GM23338 (cell line): ENCODE measurements around the gene FOXRED1. TPM values are rescaled to one million over a fixed set of nuclear protein-coding genes. Genes with fewer than 3 reads are reported as not detected.

Experiments used
- ATAC-seq: fragments of 200-7000 bp; cut with Tn5 transposase; 3 replicates; pipeline ENCODE4 v1.9.1; 2020
- DNase-seq: peaks from one replicate; pipeline ENCODE4 v3.0.0-alpha.2; 2015; ENCODE audit warnings: low spot score
- H2AFZ ChIP-seq: fragments of 200-600 bp; sonication (generic); 2 replicates; pipeline ENCODE4 v1.8.0; 2016; ENCODE audit warnings: antibody characterized with exemption, mild to moderate bottlenecking, moderate library complexity
- H3F3A ChIP-seq: fragments of 200-600 bp; sonication (generic); replicated peaks from 2 replicates; pipeline ENCODE4 v1.8.0; 2017; ENCODE audit warnings: antibody characterized with exemption, mixed run types, low read depth
- H3K27ac ChIP-seq: fragments of 200-600 bp; sonication (generic); 2 replicates; pipeline ENCODE4 v1.6.1; 2016; ENCODE audit warnings: low read depth
- H3K27me3 ChIP-seq: fragments of 200-600 bp; sonication (generic); 2 replicates; pipeline ENCODE4 v1.8.0; 2016; ENCODE audit warnings: mild to moderate bottlenecking, mixed run types, moderate library complexity; ENCODE audit not compliant: insufficient read depth
- H3K36me3 ChIP-seq: fragments of 200-600 bp; sonication (generic); 2 replicates; pipeline ENCODE4 v1.8.0; 2016; ENCODE audit warnings: mild to moderate bottlenecking; ENCODE audit not compliant: insufficient read depth
- H3K4me1 ChIP-seq: fragments of 200-600 bp; sonication (generic); 2 replicates; pipeline ENCODE4 v1.8.0; 2016; ENCODE audit warnings: mild to moderate bottlenecking, moderate library complexity; ENCODE audit not compliant: insufficient read depth
- H3K4me2 ChIP-seq: fragments of 200-600 bp; sonication (generic); 2 replicates; pipeline ENCODE4 v1.7.1; 2017; ENCODE audit warnings: mixed run types
- H3K4me3 ChIP-seq: fragments of 200-600 bp; sonication (generic); 2 replicates; pipeline ENCODE4 v1.6.1; 2016; ENCODE audit warnings: mixed run types
- H3K79me2 ChIP-seq: fragments of 200-600 bp; sonication (generic); replicated peaks from 2 replicates; pipeline ENCODE4 v1.8.0; 2017; ENCODE audit warnings: mild to moderate bottlenecking; ENCODE audit not compliant: insufficient read depth
- H3K9me2 ChIP-seq: fragments of 200-600 bp; sonication (generic); 2 replicates; pipeline ENCODE4 v1.8.0; 2017; ENCODE audit not compliant: insufficient read depth
- H4K20me1 ChIP-seq: fragments of 200-600 bp; sonication (generic); replicated peaks from 2 replicates; pipeline ENCODE4 v1.8.0; 2017; ENCODE audit warnings: mild to moderate bottlenecking; ENCODE audit not compliant: insufficient read depth
- H3K27ac Mint-ChIP-seq: 2 replicates; pipeline ENCODE4 v1.8.0; 2020; ENCODE audit warnings: inconsistent platforms, mild to moderate bottlenecking, moderate library complexity, mixed read lengths
- H3K27me3 Mint-ChIP-seq: 3 replicates; pipeline ENCODE4 v1.8.0; 2022; ENCODE audit warnings: low read depth, mild to moderate bottlenecking, moderate library complexity, mixed read lengths, inconsistent platforms; ENCODE audit not compliant: insufficient read depth, poor library complexity
- H3K36me3 Mint-ChIP-seq: 3 replicates; pipeline ENCODE4 v1.8.0; 2021; ENCODE audit warnings: low read depth, mild to moderate bottlenecking, inconsistent platforms, moderate library complexity, mixed read lengths
- H3K4me1 Mint-ChIP-seq: 3 replicates; pipeline ENCODE4 v1.8.0; 2020; ENCODE audit warnings: mild to moderate bottlenecking, inconsistent platforms, mixed read lengths
- H3K4me3 Mint-ChIP-seq: 3 replicates; pipeline ENCODE4 v1.8.0; 2021; ENCODE audit warnings: moderate library complexity, mild to moderate bottlenecking, inconsistent platforms, mixed read lengths
- H3K9me3 Mint-ChIP-seq: 3 replicates; pipeline ENCODE4 v1.8.0; 2020; ENCODE audit warnings: moderate library complexity, mild to moderate bottlenecking, inconsistent platforms, mixed read lengths
- CREB1 ChIP-seq: fragments of 250-450 bp; sonication (Bioruptor Pico); IDR thresholded peaks from 2 replicates; pipeline ENCODE4 v1.5.0; 2020; ENCODE audit warnings: low read depth, mild to moderate bottlenecking, moderate library complexity
- CTCF ChIP-seq, 2 experiments: fragments of 200-600 bp in 1 of 2; sonication (generic) in 1 of 2; conservative IDR thresholded peaks; 2 replicates each; pipeline versions ENCODE4 v1.5.1 to v1.6.1; 2016 to 2017; ENCODE audit warnings: antibody characterized with exemption in 2 of 2, low read depth in 2 of 2, mild to moderate bottlenecking in 2 of 2, moderate library complexity in 1 of 2
- ETS1 ChIP-seq: IDR thresholded peaks from 2 replicates; pipeline ENCODE4 v1.6.1; 2016; ENCODE audit warnings: antibody characterized with exemption
- EZH2 ChIP-seq: fragments of 200-600 bp; sonication (generic); IDR thresholded peaks from one replicate; pipeline ENCODE4 v1.8.0; 2017; ENCODE audit warnings: antibody characterized with exemption, mild to moderate bottlenecking, low read depth; ENCODE audit not compliant: unreplicated experiment
- EZH2phosphoT487 ChIP-seq: fragments of 200-600 bp; sonication (generic); IDR thresholded peaks from one replicate; pipeline ENCODE4 v1.8.1; 2018; ENCODE audit warnings: antibody characterized with exemption; ENCODE audit not compliant: unreplicated experiment
- NANOG ChIP-seq: IDR thresholded peaks from 2 replicates; pipeline ENCODE4 v1.6.1; 2016; ENCODE audit warnings: antibody characterized with exemption, borderline replicate concordance
- STAT1 ChIP-seq: IDR thresholded peaks from one replicate; pipeline ENCODE4 v1.6.1; 2016; ENCODE audit warnings: antibody characterized with exemption; ENCODE audit not compliant: unreplicated experiment
- ZNF114 ChIP-seq: fragments of 250-450 bp; sonication (Bioruptor Pico); IDR thresholded peaks from 2 replicates; pipeline ENCODE4 v1.5.0; 2020; ENCODE audit warnings: mild to moderate bottlenecking, moderate library complexity
- ZNF331 ChIP-seq: fragments of 250-450 bp; sonication (Bioruptor Pico); IDR thresholded peaks from 2 replicates; pipeline ENCODE4 v1.5.0; 2020; ENCODE audit warnings: low read depth, mild to moderate bottlenecking, moderate library complexity
- ZNF462 ChIP-seq: fragments of 250-450 bp; sonication (Bioruptor Pico); IDR thresholded peaks from 2 replicates; pipeline ENCODE4 v1.5.0; 2020; ENCODE audit warnings: mild to moderate bottlenecking, moderate library complexity
- polyA plus RNA-seq: library from polyadenylated mRNA; unstranded; fragments of >200 nt; fragmentation: Nextera tagmentation; extraction: Ambion mirVana; gene quantifications from 2 replicates; pipeline ENCODE4 v1.2.1, GENCODE V29; 2016
- total RNA-seq: library from RNA; depleted of rRNA; stranded (reverse); fragments of >200 nt; shearing (Covaris generic); gene quantifications from 2 replicates; pipeline ENCODE4 v1.2.3, GENCODE V29; 2014

FOXRED1 gene
- total and polyA plus RNA-seq, 2 experiments from 2014 or later: 25.2 to 59.2 TPM

GRCh38 chr11:126277322-126277721, 8.4 kb downstream of the FOXRED1 start (continued):
- no peak for TF ChIP-seq ETS1
- no peak for TF ChIP-seq CREB1 (CRISPR knock-in tag)
- no peak for TF ChIP-seq EZH2phosphoT487

GRCh38 chr11:126277780-126278179, 8.8 kb downstream of the FOXRED1 start:
- no peak for TF ChIP-seq CREB1 (CRISPR knock-in tag)
- TF ChIP-seq ZNF331 (CRISPR knock-in tag): no peak
- no peak for TF ChIP-seq NANOG
- TF ChIP-seq ZNF462 (CRISPR knock-in tag): no peak
- TF ChIP-seq EZH2: no peak
- no peak for TF ChIP-seq EZH2phosphoT487
- TF ChIP-seq CTCF (conservative IDR thresholded peaks at IDR 0.05; ENCODE audit: low read depth in 2 of 2): no peak
- TF ChIP-seq STAT1: no peak
- no peak for TF ChIP-seq ZNF114 (CRISPR knock-in tag)
- no peak for TF ChIP-seq ETS1
- Histone ChIP-seq H3F3A (peaks cover 5% of the 10 kb centered on the region; the same call in 1 of the 2 replicates), H3K4me3 (no peak overlapping the region), H3K36me3 (no peaks in the 10 kb centered on the region; the same call in 1 of the 2 replicates), H3K9me2 (no peaks in the 10 kb centered on the region), H4K20me1 (no peaks in the 10 kb centered on the region), H2AFZ (no peak overlapping the region), H3K4me2 (no peak overlapping the region), H3K79me2 (no peaks in the 10 kb centered on the region), H3K27me3 (peaks cover 14% of the 10 kb centered on the region; the same call in 1 of the 2 replicates), H3K4me1 (0 out of 2 replicates have a peak, but pooled peaks cover 7% of the 10 kb centered on the region), H3K27ac (no peak overlapping the region)
- Mint-ChIP-seq H3K9me3 (no peaks in the 10 kb centered on the region; the same call in 2 of the 3 replicates), H3K36me3 (peaks cover 54% of the 10 kb centered on the region), H3K4me3 (no peak overlapping the region), H3K4me1 (peaks cover 12% of the 10 kb centered on the region), H3K27me3 (peaks cover 23% of the 10 kb centered on the region), H3K27ac (no peak overlapping the region)
- DNase-seq: no peak
- no peak for ATAC-seq
